COLO829 (cell line): ENCODE measurements around the gene WDR48.

Experiments used
- DNase-seq: peaks from one replicate; pipeline ENCODE4 v3.0.0; 2012; ENCODE audit warnings: low spot score

Gene WDR48

DNA sequence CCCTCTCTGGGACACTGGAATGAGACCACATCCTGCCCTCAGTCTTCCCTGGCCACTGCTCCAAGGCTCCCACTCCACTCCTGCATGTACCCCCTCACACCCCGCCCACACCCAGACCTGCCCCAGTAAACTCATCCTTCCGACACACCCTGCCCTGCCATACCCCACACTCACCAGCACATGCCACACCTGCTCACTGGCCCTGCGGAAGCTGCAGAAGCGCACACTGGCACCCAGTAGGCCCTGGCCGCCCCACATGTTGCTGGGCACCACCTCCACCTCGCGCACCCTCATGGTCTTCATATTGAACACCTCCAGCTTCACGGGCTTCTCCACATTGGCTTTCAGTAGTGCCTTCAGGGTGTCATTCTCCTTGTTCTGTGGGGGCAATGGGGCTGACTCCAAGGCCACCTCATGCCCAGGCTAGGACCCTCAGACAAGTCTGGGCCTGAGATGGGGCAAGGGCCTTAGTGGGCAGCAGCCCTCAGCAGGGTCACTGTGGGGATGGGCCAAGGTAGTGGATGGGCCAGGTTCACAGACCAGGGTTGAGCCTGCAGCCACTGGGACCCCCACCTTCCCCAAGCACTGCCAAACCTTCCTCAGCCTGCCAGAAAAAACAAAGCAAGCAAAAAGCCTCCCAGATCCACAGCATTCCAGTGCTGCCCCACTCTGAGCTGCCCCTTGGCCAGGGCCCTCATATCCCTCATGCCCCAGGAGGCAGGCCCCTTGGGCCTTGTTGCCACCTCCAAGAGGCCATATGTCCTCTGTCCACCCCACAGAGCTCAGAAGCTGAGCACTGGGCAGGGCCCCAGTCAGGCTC, 50.9 kb downstream of the WDR48 start:
- no peak for DNase-seq

DNA sequence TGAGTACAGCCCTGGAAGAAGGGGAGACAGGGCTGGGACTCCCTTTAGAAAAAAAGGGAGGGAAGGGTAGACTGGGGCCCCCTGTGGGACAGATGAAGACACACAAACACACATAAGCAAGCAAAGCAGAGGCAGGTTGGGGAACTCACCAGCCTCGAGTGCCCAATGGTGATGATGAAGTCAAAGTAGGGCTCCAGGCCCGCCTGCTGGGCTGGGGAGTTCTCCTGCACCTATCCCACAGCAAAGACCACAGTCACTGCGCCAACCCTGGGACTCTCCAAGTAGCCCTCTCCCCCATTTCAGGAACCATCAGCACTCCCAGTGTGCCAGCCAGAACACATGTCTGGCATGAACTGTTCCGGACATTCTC, 51.5 kb downstream of the WDR48 start:
- DNase-seq, result no peak

- DNase-seq, result peak; percentile 65
Observed at GRCh38 chr3:39103791-39104552, 52.2 kb downstream of the WDR48 start.

- no peak for DNase-seq
Observed at GRCh38 chr3:39104961-39105686, 53.3 kb downstream of the WDR48 start.

DNA sequence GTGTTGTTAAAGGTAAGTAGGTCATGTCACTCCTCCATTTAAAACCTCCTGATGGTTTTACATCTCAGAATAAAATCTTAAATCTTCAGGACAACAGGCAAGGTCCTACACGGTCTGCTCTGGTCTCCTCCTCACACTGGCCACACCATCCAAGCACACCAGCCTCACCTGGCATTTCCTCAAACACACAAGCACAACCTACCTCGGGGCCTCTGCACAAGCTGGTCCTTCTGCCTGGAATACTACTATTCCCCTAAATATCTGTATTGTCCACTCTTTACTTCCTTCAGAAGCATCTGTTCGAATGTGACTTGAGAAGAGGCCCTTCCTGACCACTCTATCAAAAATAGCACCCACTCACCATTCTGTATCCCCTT, 53.9 kb downstream of the WDR48 start:
- DNase-seq, result no peak

GRCh38 chr3:39106281-39106811, 54.5 kb downstream of the WDR48 start:
- DNase-seq, result peak; percentile 35

DNA sequence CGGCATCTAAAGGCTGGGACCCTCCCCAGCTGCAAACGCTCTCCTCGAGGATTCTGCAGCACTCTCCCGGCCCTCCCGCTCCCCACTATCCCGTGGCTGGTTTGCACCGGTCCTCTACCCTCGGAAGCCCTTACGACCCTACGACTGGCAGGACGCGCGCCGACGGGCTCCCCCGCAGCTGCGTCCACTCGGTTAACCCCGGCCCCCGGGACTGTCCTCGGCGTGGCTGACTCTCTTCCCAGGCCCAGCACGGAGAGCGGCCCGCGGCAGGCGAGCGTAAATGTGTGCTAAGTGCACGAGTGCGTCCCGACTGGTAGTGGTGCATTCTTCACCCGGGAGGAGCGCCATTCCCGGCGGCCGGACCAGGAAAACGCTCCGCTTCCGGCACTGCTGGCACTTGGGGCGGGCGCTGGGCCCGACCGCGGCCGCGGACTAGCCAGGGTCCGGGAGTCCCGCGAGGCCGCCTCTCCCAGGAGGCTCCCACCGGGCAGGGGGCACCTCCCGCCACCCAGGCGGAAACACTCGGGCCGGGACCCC, 55.1 kb downstream of the WDR48 start:
- DNase-seq, result peak; percentile 73

- peak; percentile 95 for DNase-seq
Observed at GRCh38 chr3:39107388-39108199, 55.8 kb downstream of the WDR48 start, which contains the start of the genes GORASP1 and TTC21A. Gene GORASP1 (minus strand): TSS chr3:39107627. CDS start chr3:39107541, 86 bp downstream. Gene TTC21A (plus strand): TSS chr3:39107680. CDS start chr3:39107838, 158 bp downstream.

- DNase-seq, result no peak
Observed at GRCh38 chr3:39108200-39108710, 56.4 kb downstream of the WDR48 start.

- DNase-seq, result no peak
Observed at GRCh38 chr3:39109086-39109485, 57.3 kb downstream of the WDR48 start.

- no peak for DNase-seq
Observed at GRCh38 chr3:39110041-39110639, 58.3 kb downstream of the WDR48 start.

DNA sequence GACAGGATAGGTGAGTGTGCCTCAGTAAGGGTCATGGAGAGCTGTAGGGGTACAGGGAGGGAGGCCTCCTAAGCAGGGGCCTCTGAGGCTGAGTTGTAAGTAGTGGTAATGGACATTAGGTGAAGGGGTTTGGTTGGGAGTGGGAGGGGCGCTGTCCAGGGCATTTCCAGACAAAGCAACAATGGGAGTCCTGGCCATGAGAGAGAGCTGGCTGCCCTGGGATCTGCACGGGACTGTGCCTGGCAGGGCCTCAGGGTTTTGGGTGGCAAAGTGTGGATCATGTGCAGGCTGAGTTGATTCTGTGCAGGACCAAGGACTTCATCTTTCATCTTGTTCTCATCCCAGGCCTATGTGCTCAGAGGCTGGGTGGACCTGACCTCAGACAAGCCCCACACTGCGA, 60.3 kb downstream of the WDR48 start:
- DNase-seq, result no peak

GRCh38 chr3:39112535-39112934, 60.7 kb downstream of the WDR48 start:
- DNase-seq, result no peak

GRCh38 chr3:39113291-39113690, 61.5 kb downstream of the WDR48 start:
- no peak for DNase-seq

- DNase-seq, result no peak
Observed at GRCh38 chr3:39114456-39114855, 62.6 kb downstream of the WDR48 start.

GRCh38 chr3:39115870-39116269, 64.1 kb downstream of the WDR48 start:
- no peak for DNase-seq

- no peak for DNase-seq
Observed at GRCh38 chr3:39118079-39118478, 66.3 kb downstream of the WDR48 start.

GRCh38 chr3:39118931-39119660, 67.3 kb downstream of the WDR48 start:
- DNase-seq, result no peak

DNA sequence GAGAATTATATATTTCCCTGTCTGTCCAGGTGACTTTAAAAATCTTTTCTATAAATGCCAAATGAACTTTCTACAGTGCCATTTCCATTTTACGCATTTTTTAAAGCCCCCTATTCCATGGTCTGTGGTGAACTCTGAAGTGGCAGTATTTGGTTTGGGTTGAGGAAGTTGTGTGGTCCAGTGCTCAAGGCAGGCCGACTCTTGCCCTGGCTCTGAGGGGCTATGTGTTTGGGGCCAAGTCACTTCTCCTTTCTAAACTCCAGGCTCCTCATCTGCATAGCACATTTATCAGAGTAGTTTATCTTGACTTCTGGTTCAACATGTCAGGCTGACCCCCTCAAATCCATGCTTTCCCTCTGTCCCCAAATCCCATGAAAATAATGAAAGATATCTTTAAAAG, 69.8 kb downstream of the WDR48 start:
- DNase-seq, result no peak

DNA sequence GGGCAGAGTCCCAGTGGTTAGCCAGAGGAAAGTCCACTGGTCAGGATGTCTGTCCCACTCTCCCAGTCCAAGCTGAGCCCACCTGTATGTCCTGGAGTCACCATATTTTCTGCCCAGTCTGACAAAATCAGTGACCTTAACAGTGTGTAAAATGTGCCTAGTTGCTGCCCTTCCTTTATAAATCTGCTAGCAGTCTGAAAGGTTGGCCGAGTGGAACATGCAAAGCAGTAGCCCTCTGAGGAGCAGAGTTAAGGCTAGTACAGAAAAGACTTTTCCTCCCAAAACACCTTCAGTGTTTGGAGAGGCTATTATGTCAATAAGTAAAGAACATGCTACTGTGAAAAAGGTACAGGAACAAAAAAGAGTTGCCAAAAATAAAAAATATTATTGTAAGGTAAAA, 71.0 kb downstream of the WDR48 start:
- no peak for DNase-seq
